Limb (tissue), 2 donors: ENCODE data around the gene ADD1.
"Not testable (repeated sequence)": the region's sequence is repeated elsewhere in the genome, so short reads cannot be mapped to it uniquely, and the experiment has no call there.

Experiments used
- DNase-seq, 2 donors: peaks; one replicate each; pipeline ENCODE4 v3.0.0-alpha.2; 2016; ENCODE audit errors: extremely low spot score in 2 of 2

ADD1 gene

GRCh38 chr4:2944586-2945526 is 101.2 kb downstream of the ADD1 start:
- DNase-seq = no peak

- not testable (repeated sequence) for DNase-seq
These were observed 102.3 kb downstream of the ADD1 start for GRCh38 chr4:2945619-2946604.

- no peak for DNase-seq
These were observed 103.4 kb downstream of the ADD1 start for GRCh38 chr4:2946812-2947600.

- no peak for DNase-seq
These were observed 104.3 kb downstream of the ADD1 start for GRCh38 chr4:2947926-2948325.

GRCh38 chr4:2948895-2949781 is 105.5 kb downstream of the ADD1 start:
- peak in 1 of 2 donors; percentile 26 for DNase-seq

- DNase-seq = no peak
These were observed 106.1 kb downstream of the ADD1 start for GRCh38 chr4:2949782-2950125.

GRCh38 chr4:2950221-2950989 is 106.8 kb downstream of the ADD1 start:
- no peak for DNase-seq

- no peak for DNase-seq
These were observed 109.9 kb downstream of the ADD1 start for GRCh38 chr4:2953496-2953895.

- no peak for DNase-seq
These were observed 110.9 kb downstream of the ADD1 start for GRCh38 chr4:2954358-2955185.

GRCh38 chr4:2955186-2956044 is 111.8 kb downstream of the ADD1 start:
- DNase-seq = not testable (repeated sequence)

- no peak for DNase-seq
These were observed 114.8 kb downstream of the ADD1 start for GRCh38 chr4:2958446-2958845.

GRCh38 chr4:2960450-2960849 is 116.8 kb downstream of the ADD1 start:
- not testable (repeated sequence) for DNase-seq

GRCh38 chr4:2961421-2961810 is 117.8 kb downstream of the ADD1 start:
- no peak for DNase-seq

GRCh38 chr4:2961811-2962441 is 118.3 kb downstream of the ADD1 start:
- DNase-seq = no peak

GRCh38 chr4:2962614-2963174 is 119.0 kb downstream of the ADD1 start:
- DNase-seq = no peak

GRCh38 chr4:2963175-2963965 is 119.7 kb downstream of the ADD1 start, which contains the start of the genes GRK4 and NOP14:
Gene GRK4 (plus strand): TSS chr4:2963571. CDS start chr4:2964071, 500 bp downstream.
Gene NOP14 (minus strand): TSS chr4:2963406. CDS start chr4:2963319, 87 bp downstream.
- peak; percentile 98 for DNase-seq
